Dedifferentiated amniotic fluid mesenchymal stem cell (primary cell): ENCODE measurements around the gene AIF1.
A peak's percentile ranks its signal among the peaks of the same experiment; 100 is the strongest.
"Not testable (repeated sequence)": the region's sequence is repeated elsewhere in the genome, so short reads cannot be mapped to it uniquely, and the experiment has no call there.

Experiments used
- DNase-seq: peaks from one replicate; pipeline ENCODE4 v3.0.0-alpha.2; 2016; ENCODE audit errors: extremely low spot score

AIF1 gene

DNA sequence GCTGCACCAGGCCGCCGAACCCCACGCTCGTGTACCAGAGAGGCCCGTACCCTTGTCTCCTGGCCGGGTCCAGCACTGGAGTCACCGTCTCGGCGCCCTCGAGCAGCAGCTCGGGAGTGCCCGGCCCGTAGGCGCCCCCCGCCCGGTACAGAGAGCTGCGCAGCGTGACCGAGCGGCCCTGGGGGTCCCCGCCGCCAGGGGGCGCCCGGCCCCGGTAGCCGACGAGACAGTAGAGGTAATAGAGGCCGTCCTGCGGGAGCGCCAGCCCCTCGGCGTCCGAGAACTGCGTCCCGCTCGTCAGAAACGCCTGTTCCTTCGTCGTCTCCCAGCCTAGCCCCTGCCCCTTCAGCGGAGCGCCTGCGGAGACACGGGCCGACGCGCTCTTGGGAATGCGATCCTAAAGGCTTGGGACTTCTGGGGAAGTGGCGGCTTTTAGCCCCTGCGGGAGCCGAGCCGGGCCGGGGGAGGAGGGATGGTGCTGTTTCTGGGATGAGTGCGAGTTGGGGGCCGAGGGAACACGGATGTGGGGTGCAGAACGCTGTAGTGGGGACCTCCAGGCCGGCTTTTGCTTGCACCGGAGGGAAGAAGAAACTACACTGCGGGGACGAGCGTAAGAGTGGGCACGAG is 34.1 kb upstream of the AIF1 start:
- peak; percentile 66 for DNase-seq

DNA sequence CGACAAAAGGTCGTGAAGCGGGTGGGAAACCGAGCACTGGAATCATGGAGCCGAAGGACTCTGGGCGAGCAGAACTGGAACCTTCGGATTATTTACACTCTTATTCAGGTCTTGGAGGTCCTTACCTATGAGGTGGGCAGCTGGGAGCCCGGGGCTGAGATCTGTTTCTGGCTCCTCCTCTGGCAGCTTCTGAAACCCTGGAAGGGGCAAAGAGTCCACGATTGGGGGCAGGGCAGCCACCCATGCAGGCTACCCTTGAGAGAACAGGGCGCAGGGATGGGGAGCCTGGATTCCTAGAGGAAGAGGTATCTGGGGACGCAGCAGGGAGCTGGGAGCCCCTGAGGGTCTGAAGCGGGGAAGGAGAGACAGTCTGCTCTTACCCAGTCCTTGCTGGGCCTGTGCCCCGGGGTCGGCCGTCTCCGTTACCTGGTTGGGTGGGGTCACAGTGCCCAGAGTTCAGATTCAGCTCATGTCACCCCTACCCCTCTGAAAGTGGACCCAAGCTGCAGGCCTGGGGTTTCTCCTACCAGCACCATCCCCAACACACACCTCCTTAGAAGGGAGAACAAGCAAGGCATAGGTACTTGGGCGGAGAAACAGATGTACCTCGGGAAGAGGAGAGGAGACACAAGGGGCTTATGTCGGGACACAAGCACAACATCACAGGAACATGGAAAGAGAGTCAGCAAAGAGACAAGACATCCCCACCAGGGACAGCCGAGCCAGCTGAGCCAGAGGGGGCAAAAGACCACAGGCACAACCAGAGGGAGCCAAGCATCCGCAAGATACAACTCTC is 33.4 kb upstream of the AIF1 start:
- DNase-seq = no peak

DNA sequence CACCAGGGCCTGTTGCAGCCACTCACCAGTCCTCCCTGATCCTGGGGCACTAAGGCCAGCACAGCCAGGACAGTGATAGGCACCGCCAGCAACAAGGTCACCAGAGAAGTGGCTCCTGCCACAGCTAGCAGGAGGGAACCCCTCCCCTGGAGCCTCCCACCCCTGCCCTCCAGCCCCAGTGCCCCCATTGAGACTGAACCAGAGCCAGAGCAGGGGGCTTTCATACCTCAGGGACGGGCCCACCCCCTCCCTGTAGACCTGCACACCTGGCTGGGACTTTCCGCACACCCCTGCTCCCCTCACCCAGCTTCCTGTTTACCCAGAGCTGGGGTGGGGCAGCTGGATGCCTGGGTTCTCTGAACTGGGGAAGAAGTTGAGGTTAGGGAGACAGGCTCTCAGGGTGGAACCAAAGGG is 32.8 kb upstream of the AIF1 start, which contains the start of gene LTB:
Gene LTB (minus strand): TSS at position 195 of the 414 bp plus-strand sequence. CDS start 7 bp downstream, at position 188.
- DNase-seq = no peak

DNA sequence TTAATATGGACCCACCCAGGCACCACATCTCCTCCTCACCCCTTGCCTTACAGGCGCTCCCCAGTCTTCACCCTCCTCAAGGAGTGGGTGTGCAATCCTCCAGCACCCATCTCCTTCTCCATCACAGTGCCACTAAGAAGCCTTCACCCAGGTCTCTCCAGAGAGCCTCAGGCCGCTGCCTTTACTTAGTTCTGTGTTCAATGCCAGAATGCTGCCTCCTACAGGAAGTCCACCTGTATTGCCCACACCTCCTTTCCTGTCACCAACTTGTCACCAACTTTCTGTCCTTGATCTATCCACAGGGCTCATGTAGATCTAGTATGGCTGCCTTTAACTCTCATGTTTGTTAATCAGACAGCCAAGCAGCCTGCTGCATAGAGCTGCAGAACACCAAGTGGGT is 29.5 kb upstream of the AIF1 start:
- DNase-seq = no peak

DNA sequence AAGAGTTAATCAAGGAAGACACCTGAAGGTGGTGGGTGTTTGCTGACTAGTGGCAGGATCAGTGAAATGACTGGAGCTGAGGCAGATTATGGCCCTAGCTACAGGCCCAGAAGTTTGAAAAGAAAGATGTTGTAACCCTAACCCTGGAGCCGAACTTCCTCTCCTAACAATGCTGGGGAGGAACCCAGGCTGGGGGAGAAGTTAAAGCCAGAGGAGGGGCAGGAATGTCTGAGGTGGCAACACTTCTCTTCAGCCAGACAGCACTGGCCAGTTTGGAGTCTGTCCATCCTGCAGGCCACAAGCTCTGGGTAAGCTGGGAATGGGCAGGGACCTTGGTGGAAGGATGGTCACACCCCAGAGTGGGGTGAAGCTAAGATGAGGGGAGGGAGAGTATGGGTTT is 29.0 kb upstream of the AIF1 start, which contains the start of gene LST1:
Gene LST1 (plus strand): TSS at position 270 of the 400 bp plus-strand sequence. CDS start 1,023 bp downstream, outside the sequence.
- no peak for DNase-seq

DNA sequence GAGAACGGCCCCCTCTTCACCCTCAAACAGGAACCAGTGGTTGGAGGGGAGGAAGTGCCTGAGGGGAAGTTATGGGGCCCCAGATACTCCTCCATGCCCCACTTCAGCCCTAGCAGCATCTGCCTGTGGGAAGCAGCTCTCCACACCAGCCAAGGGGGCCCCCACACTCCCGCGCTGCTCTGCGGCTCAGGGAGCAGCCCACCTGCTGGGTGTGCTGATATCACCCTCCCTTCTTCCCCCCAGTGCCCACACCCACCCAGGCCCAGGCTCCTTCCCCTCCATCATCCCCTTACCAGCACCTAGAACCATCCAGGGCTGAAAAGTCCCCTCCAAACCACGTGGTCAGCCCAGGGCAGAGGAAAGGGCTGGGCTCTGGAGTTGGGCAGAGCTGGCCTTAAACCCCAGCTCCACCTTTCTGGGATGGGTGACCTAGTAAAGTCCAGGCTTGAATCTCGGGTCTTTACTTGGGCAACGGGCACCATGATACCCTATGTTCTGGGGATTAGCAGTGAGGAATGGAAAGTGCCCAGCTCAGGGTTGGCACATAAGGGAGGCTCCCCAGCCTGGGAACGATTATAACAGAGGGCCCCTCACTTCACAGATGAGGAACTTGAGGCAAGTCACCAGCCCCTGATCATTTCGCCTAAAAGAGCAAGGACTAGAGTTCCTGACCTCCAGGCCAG is 28.3 kb upstream of the AIF1 start:
- DNase-seq = no peak

DNA sequence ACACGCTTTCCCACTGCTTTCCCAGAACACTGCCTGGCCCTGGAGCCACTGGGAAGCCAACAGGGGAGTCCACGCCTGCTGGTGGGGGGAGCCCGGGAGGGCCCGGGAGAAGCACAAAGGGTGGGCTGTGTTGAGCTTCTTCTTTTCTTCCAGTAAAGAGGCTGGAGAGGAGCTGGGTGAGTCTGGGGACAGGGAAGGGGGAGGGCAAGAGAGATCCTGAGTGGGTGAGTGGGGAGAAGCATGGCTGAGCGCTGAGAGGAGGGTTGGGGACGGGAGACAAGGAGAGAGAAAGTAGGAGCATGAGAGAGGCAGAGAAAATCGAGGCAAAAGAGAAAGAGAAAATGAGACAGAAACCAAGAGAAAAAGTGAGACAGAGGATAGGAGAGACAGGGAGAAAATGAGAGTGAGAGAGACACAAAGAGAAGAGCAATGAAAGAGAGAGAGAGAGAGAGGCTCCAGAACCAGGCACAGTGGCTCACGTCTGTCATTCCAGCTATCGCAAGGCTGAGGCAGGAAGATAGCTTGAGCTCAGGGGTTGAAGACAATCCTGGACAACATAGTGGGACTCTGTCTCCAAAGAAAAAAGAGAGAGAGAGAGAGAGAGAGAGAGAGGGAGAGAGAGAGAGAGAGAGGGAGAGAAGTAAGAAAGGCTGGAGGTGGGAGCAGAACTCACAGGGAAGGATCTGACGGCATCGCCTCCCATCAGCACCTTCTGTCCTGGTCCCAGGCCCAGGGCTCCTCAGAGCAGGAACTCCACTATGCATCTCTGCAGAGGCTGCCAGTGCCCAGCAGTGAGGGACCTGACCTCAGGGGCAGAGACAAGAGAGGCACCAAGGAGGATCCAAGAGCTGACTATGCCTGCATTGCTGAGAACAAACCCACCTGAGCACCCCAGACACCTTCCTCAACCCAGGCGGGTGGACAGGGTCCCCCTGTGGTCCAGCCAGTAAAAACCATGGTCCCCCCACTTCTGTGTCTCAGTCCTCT is 26.9 kb upstream of the AIF1 start:
- no peak for DNase-seq

DNA sequence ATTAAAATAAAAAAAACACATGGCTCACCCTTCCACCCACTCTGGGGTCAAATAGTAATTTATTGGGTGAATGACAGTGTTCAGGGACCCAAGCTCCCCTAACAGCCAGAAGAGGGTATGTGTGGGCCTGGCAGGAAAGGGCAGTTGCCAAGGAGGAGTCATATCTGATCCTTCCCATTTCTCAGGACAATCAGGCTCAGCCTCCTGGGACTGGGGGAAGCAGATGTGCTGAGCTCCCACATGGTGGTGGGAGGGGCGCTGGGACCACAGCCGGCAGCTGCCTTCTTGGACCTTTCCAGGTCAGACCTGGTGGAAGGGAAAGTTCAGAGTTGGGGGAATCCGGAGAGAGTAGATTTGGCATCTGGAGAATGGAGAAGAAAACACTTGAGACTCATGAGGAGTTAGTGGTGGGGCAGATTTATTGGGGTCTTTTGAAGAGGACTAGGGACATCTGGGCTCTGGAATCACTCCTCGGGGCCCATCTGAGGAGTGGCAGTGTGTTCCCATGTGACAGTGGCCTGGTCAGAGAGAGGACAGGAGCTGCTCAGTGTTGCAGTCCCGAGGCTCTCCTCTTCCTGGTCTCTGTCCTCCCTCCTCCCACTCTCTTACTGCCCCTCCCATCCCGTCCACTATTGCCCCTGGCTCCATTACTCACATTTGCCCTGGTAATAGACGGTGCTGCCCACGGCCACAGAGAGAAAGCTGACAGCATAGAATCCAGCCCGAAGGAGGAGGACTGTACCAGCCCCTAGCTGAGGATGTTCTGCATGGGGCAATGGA is 26.0 kb upstream of the AIF1 start:
- DNase-seq = no peak

DNA sequence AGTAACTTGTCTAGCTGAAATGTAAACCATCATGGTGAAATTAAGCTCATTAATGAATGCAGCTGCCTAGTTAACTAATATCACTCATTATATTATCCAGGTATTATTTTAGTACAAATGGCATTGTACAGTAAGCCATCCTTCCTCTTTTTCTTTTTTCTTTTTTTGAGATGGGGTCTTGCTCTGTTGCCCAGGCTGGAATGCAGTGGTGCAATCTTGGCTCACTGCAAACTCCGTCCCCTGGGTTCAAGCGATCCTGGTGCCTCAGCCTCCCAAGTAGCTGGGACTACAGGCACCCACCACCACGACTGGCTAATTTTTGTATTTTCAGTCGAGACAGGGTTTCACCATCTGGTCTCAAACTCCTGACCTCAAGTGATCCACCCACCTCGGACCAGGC is 24.3 kb upstream of the AIF1 start:
- not testable (repeated sequence) for DNase-seq

DNA sequence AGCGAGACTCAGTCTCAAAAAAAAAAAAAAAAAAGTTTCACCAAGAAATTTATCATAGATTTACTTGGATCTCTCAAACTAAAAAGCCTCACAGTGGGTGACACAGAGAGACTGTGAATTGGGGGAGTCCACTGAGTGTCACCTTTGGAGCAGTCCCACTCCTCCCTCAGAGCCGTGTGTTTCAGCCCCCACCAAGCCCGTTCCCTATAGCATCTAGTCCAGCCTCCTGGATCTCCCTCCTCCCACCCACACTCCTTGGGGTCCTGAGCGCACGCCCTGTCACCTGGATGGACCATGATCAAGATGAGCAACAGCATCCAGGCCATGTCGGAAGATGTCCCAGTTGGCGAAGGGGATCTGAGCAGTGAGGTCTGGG is 22.6 kb upstream of the AIF1 start:
- no peak for DNase-seq

DNA sequence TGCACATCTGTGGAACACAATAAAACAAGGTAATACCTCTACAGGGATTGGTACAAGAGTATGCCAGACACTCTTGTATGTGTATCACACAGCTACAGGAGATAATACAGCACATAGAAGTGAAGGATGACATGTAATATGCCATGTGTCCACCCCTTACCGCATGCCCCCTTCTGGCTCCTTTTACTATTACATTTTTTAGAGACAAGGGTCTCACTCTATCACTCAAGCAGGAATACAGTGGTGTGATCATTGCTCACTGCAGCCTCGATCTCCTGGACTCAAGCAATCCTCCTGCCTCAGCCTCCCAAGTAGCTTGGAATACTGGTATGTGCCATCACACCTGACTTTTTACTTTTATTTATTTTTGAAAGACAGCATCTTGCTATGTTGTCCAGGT is 18.0 kb upstream of the AIF1 start:
- DNase-seq = no peak

DNA sequence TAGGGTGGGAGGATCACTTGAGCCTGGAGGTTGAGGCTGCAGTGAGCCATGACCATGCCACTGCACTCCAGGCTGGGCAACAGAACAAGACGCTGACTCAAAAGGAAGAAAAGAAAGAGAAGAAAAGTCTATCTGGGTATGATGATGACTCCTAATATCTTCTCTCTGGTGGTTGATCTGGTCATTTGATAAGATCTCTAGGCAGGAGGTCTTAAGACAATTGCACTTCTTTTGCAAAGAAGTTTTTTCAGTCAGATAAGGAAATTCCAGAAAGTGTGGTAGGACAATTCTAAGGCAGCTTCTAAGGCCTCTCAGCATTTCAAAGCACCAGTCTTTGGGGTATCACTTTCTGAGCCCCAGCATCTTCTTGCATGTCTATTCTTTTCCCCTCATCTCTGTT is 7.7 kb upstream of the AIF1 start:
- no peak for DNase-seq

DNA sequence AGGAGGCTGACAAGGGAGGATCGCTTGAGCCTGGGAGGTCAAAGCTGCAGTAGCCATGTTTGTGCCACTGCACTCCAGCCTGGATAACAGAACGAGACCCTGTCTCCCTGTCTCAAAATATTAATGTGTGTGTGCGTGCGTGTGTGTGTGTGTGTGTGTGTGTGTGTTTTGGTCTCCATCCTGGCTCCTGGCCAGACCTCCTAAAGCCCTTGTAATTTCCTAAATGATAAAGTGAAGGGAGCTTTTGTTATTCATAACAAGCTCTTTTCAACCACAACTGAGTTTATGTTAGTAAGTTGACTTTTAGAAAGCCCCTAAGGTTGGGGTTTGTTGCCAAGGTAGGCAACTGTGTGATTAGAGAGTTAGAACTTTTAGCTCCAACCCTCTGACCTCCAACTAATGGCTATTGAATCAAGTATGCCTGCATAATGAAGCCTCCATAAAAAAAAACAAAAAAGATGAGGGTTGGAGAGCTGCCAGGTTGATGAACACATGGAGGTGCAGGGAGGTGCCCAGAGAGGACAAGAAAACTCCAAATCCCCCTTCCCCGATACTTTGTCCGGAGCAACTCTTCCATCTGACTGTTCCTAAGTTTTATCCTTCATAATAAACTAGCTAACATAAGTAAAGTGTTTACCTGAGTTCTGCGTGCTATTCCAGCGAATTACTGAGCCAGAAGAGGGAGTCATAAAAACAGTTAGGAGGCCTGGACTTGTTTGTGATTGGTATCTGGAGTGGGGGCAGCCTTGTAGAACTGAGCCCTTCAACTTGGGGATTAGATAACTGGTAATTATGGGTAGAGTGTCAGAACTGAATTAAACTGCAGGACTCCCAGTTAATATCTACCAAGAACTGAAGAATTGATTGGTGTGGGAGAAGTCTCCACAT is 5.3 kb upstream of the AIF1 start:
- no peak for DNase-seq

DNA sequence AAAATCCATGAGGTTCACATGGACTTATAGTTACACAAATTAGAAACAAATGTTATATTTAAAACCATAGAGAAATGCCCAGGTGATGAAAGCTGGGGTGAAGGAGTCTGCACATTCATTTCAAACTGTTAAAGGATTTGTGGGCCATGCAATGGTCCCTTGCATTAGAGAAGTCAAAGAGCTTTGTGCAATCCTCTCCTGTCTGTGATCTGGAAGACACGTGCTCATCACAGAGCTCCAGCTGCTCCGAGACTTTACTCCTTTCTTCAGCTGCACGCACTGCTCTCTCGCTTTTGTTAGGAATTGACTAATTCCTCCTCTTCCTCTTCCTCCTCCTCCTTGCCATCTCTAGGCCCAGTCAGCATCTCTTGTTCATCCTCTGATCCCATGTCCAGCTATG is 4.1 kb upstream of the AIF1 start:
- no peak for DNase-seq

DNA sequence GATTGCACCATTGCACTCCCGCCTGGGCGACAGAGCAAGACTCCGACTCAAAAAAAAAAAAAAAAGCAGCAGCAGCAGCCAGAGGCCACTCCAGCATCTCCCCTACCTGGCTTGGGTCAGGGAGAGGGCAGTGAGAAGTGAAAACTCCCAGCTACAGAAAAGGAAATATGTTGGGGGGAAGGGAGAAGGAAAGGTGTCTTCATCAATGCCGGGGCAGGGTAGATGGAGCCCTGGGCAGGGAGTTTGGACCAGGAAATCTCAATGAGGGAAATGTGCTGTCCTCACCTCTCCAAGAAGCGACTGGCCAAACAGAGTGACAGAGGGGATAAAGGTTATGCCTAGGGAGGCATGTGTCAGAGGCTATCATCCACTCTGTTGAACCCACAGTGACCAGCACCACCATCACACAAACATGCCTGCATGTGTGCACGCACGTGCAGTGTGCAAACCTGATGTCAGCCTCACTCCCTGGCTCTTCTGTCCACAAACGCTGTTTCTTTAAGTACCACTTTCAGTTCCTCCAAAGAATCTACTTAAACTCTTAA is 887 bp upstream of the AIF1 start:
- DNase-seq = no peak

DNA sequence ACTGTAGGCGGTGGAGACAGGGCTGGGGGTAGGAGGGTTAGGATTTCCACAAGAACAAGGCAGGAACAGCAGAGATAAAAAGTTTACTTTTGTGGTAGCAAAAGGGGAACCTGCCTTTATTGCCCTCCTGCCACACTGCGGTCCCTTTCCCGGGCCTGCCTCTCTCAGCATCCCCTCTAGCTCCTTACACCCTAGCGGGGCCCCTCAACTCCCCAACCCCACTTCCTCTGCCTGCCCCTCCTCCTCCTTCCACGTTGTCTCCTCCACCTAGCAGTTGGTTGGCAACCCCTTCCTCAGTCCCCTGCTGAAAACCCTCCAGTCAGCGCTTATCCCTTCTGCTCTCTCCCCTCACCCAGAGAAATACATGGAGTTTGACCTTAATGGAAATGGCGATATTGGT is 714 bp downstream of the AIF1 start:
- no peak for DNase-seq

DNA sequence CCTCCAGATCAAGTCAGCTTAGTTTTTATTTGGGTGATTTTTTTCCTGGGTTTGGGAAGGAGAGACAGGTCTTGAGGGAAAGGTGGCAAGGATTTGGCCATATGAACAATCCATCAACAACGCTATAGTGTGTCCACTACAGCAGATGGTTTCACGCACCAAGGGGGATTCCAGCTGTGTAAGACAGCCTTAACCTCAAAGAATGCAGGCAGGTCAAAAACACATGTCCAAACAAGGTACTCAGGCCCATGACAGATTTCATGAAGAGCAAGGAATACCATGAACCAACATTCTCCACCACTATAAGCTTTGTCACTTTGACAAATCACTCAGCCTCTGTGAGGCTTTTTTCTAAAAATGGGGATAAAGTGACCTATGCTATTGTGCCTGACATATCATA is 2.0 kb downstream of the AIF1 start:
- no peak for DNase-seq

DNA sequence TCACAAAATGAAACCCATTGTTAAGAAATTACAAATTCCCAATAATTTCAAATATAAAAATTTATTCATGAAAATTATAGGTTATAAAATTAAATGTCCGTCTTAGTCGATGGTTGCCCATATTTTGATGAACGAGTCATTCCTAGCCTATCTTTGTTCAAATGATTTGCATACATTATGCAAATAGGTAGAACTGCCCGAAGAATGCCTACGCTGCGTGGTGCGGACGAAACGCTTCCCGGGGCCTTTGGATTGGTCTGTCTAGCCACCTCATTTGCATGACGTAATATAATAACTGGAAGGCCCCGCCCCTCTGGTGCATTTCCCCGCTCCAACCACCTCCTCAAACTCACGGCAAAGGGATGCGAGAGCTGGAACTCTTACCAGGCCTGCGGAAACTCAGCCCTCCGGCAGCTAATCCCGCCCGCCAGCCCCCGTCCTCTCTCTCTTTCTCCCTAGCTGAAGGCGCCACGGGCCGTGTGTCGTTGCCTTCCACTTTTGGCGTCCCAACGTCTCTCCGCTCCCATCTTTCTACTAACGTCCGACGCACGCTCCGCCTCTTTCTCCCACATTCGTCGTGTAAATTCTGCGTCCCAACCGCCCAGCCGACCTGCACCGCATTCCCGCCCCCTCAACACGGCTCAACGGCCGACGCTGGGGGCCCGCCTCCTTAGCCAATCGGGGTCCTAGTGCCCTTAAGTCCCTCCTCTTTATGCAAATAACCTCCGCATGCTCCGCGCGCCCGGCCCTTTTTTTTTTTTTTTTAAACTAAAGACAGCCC is 5.0 kb downstream of the AIF1 start:
- DNase-seq = peak; percentile 99
